Trophoblast cell (in vitro differentiated cells and primary cell): ENCODE results near the gene NAA50.

Source experiments
- DNase-seq, 2 donors: peaks; one replicate each; pipeline ENCODE4 v3.0.0-alpha.2; 2016
- H2AFZ ChIP-seq: 2 replicates; pipeline ENCODE4 v1.6.1; 2013; ENCODE audit warnings: low read length, moderate library complexity, mild to moderate bottlenecking; ENCODE audit not compliant: insufficient read depth, poor library complexity
- H2AK5ac ChIP-seq: 2 replicates; pipeline ENCODE4 v1.6.1; 2013; ENCODE audit warnings: mild to moderate bottlenecking, low read length
- H2BK120ac ChIP-seq: 2 replicates; pipeline ENCODE4 v1.6.1; 2013; ENCODE audit warnings: low read length, mild to moderate bottlenecking, moderate library complexity; ENCODE audit not compliant: insufficient read depth, poor library complexity
- H2BK12ac ChIP-seq: 2 replicates; pipeline ENCODE4 v1.6.1; 2013; ENCODE audit warnings: mild to moderate bottlenecking, low read length, moderate library complexity
- H2BK5ac ChIP-seq: 2 replicates; pipeline ENCODE4 v1.6.1; 2013; ENCODE audit warnings: low read length, low read depth, moderate library complexity, mild to moderate bottlenecking; ENCODE audit not compliant: poor library complexity
- H3K14ac ChIP-seq: 2 replicates; pipeline ENCODE4 v1.6.1; 2013; ENCODE audit warnings: mild to moderate bottlenecking, low read length
- H3K18ac ChIP-seq: 2 replicates; pipeline ENCODE4 v1.6.1; 2013; ENCODE audit warnings: mild to moderate bottlenecking, low read length
- H3K23ac ChIP-seq: 2 replicates; pipeline ENCODE4 v1.6.1; 2013; ENCODE audit warnings: low read length
- H3K27ac ChIP-seq: 2 replicates; pipeline ENCODE4 v1.5.1; 2013; ENCODE audit warnings: low read depth, mild to moderate bottlenecking, inconsistent platforms, low read length, moderate library complexity
- H3K27me3 ChIP-seq: 2 replicates; pipeline ENCODE4 v1.6.1; 2013; ENCODE audit warnings: inconsistent platforms, mild to moderate bottlenecking, low read length, moderate library complexity; ENCODE audit not compliant: insufficient read depth
- H3K36me3 ChIP-seq, 2 experiments: 1 replicate in 1 of 2; 2 replicates in 1 of 2; pipeline ENCODE4 v1.6.1; 2013; ENCODE audit warnings: low read length in 2 of 2, mild to moderate bottlenecking in 2 of 2, moderate library complexity in 1 of 2; ENCODE audit not compliant: insufficient read depth in 2 of 2, control insufficient read depth in 1 of 2
- H3K4ac ChIP-seq: 2 replicates; pipeline ENCODE4 v1.6.1; 2013; ENCODE audit warnings: low read depth, mild to moderate bottlenecking, low read length, moderate library complexity
- H3K4me1 ChIP-seq, 2 experiments: 1 replicate in 1 of 2; 2 replicates in 1 of 2; pipeline ENCODE4 v1.6.1; 2013; ENCODE audit warnings: low read length in 2 of 2, mild to moderate bottlenecking in 2 of 2, moderate library complexity in 1 of 2; ENCODE audit not compliant: insufficient read depth in 2 of 2, control insufficient read depth in 1 of 2
- H3K4me2 ChIP-seq: 2 replicates; pipeline ENCODE4 v1.6.1; 2013; ENCODE audit warnings: inconsistent platforms, mild to moderate bottlenecking, low read length, moderate library complexity
- H3K4me3 ChIP-seq: 2 replicates; pipeline ENCODE4 v1.5.1; 2013; ENCODE audit warnings: mild to moderate bottlenecking, low read depth, low read length, inconsistent platforms
- H3K79me1 ChIP-seq: one replicate; pipeline ENCODE4 v1.6.1; 2013; ENCODE audit warnings: low read length
- H3K79me2 ChIP-seq: 2 replicates; pipeline ENCODE4 v1.6.1; 2013; ENCODE audit warnings: low read length, mild to moderate bottlenecking; ENCODE audit not compliant: control insufficient read depth, insufficient read depth, poor library complexity
- H3K9ac ChIP-seq: 2 replicates; pipeline ENCODE4 v1.6.1; 2013; ENCODE audit warnings: mild to moderate bottlenecking, low read length
- H3K9me3 ChIP-seq: 2 replicates; pipeline ENCODE4 v1.6.1; 2013; ENCODE audit warnings: low read depth, mild to moderate bottlenecking, control low read depth, inconsistent platforms, low read length; ENCODE audit not compliant: insufficient read depth
- H4K12ac ChIP-seq: 2 replicates; pipeline ENCODE4 v1.6.1; 2013; ENCODE audit warnings: low read depth, mild to moderate bottlenecking, low read length, moderate library complexity
- H4K8ac ChIP-seq: 2 replicates; pipeline ENCODE4 v1.6.1; 2013; ENCODE audit warnings: low read depth, mild to moderate bottlenecking, low read length, moderate library complexity
- H4K91ac ChIP-seq: one replicate; pipeline ENCODE4 v1.6.1; 2013; ENCODE audit warnings: low read depth, mild to moderate bottlenecking, low read length, moderate library complexity
- WGBS: extraction: QIAGEN DNeasy Blood & Tissue Kit; methylation state at CpG from one replicate; pipeline ENCODE4 v1.1.7; 2013; ENCODE audit warnings: missing lambda C conversion rate; ENCODE audit not compliant: insufficient read length, insufficient coverage; ENCODE audit errors: extremely low coverage; 5-methylcytosine and 5-hydroxymethylcytosine counted together

NAA50 gene

GRCh38 chr3:113783980-113784379, 37.9 kb upstream of the NAA50 start:
- Histone ChIP-seq H3K23ac (no peak overlapping the region), H3K27me3 (no peaks in the 10 kb centered on the region), H2AFZ (no peak overlapping the region), H4K91ac (no peak overlapping the region), H3K4me1 (peaks cover 2% of the 10 kb centered on the region in 2 experiments), H3K14ac (no peak overlapping the region), H3K79me1 (no peaks in the 10 kb centered on the region), H3K18ac (no peak overlapping the region), H3K36me3 (peaks cover 1 to 5% of the 10 kb centered on the region in 2 experiments), H4K8ac (no peak overlapping the region), H3K79me2 (no peaks in the 10 kb centered on the region), H3K4me3 (no peak overlapping the region), H2BK12ac (no peak overlapping the region), H3K9ac (no peak overlapping the region), H3K27ac (peak overlapping the region; percentile 53), H3K4ac (no peak overlapping the region), H2BK120ac (no peak overlapping the region), H3K9me3 (no peaks in the 10 kb centered on the region), H2AK5ac (no peak overlapping the region), H4K12ac (no peak overlapping the region), H3K4me2 (no peak overlapping the region), H2BK5ac (no peak overlapping the region)
- WGBS, result no CpG with 5 or more reads among the region's 4 CpGs
- DNase-seq, result no peak

GRCh38 chr3:113783463-113783862, 37.4 kb upstream of the NAA50 start:
- Histone ChIP-seq H3K79me1 (no peaks in the 10 kb centered on the region), H3K4me1 (peaks cover 2% of the 10 kb centered on the region in 2 experiments), H3K23ac (no peak overlapping the region), H3K27me3 (no peaks in the 10 kb centered on the region), H3K9me3 (no peaks in the 10 kb centered on the region), H2BK120ac (no peak overlapping the region), H3K36me3 (peaks cover 1 to 5% of the 10 kb centered on the region in 2 experiments), H3K4me3 (no peak overlapping the region), H2BK5ac (no peak overlapping the region), H2AK5ac (no peak overlapping the region), H3K18ac (no peak overlapping the region), H3K14ac (no peak overlapping the region), H3K9ac (no peak overlapping the region), H4K12ac (no peak overlapping the region), H3K27ac (no peak overlapping the region), H3K4ac (no peak overlapping the region), H4K91ac (no peak overlapping the region), H2AFZ (no peak overlapping the region), H3K79me2 (no peaks in the 10 kb centered on the region), H3K4me2 (no peak overlapping the region), H2BK12ac (no peak overlapping the region), H4K8ac (no peak overlapping the region)
- peak in 1 of 2 donors; percentile 7 for DNase-seq

- Histone ChIP-seq H3K4me3 (no peak overlapping the region), H3K4me2 (no peak overlapping the region), H3K4me1 (no peaks in the 10 kb centered on the region), H3K18ac (no peak overlapping the region), H3K23ac (no peak overlapping the region), H3K9ac (no peak overlapping the region), H3K36me3 (peaks cover 1 to 4% of the 10 kb centered on the region in 2 experiments), H3K4ac (no peak overlapping the region), H2AFZ (no peak overlapping the region), H4K12ac (no peak overlapping the region), H3K27me3 (no peaks in the 10 kb centered on the region), H3K79me1 (no peaks in the 10 kb centered on the region), H2AK5ac (no peak overlapping the region), H4K8ac (no peak overlapping the region), H3K14ac (no peak overlapping the region), H2BK5ac (no peak overlapping the region), H2BK12ac (no peak overlapping the region), H2BK120ac (no peak overlapping the region), H3K79me2 (no peaks in the 10 kb centered on the region), H3K9me3 (peaks cover 1% of the 10 kb centered on the region), H3K27ac (no peak overlapping the region), H4K91ac (no peak overlapping the region)
- no CpG with 5 or more reads among the region's 3 CpGs for WGBS
- no peak for DNase-seq
These were observed 30.5 kb upstream of the NAA50 start for GRCh38 chr3:113776564-113776963.

GRCh38 chr3:113775516-113775915, 29.5 kb upstream of the NAA50 start:
- H2AFZ ChIP-seq, result no peak overlapping the region
- no peak overlapping the region for H2BK5ac ChIP-seq
- H2BK12ac ChIP-seq, result no peak overlapping the region
- no peak overlapping the region for H4K8ac ChIP-seq
- no CpG with 5 or more reads among the region's 1 CpG for WGBS
- H3K9me3 ChIP-seq, result peaks cover 1% of the 10 kb centered on the region
- no peak overlapping the region for H3K27ac ChIP-seq
- H3K79me1 ChIP-seq, result no peaks in the 10 kb centered on the region
- H2BK120ac ChIP-seq, result no peak overlapping the region
- H3K4me1 ChIP-seq, result no peaks in the 10 kb centered on the region
- no peak overlapping the region for H4K12ac ChIP-seq
- H4K91ac ChIP-seq, result no peak overlapping the region
- H3K14ac ChIP-seq, result no peak overlapping the region
- H3K36me3 ChIP-seq, result peaks cover 0 to 4% of the 10 kb centered on the region in 2 experiments
- no peaks in the 10 kb centered on the region for H3K79me2 ChIP-seq
- H3K23ac ChIP-seq, result no peak overlapping the region
- no peak overlapping the region for H3K4me3 ChIP-seq
- no peak for DNase-seq
- no peak overlapping the region for H3K9ac ChIP-seq
- H2AK5ac ChIP-seq, result no peak overlapping the region
- H3K4me2 ChIP-seq, result no peak overlapping the region
- H3K18ac ChIP-seq, result no peak overlapping the region
- no peaks in the 10 kb centered on the region for H3K27me3 ChIP-seq
- H3K4ac ChIP-seq, result no peak overlapping the region
